SK-N-MC (cell line): ENCODE results near the gene RPL35A.

Experiments
- EZH2 ChIP-seq: fragments of 200-600 bp; sonication (generic); IDR thresholded peaks from one replicate; pipeline ENCODE4 v1.6.1; 2017; ENCODE audit warnings: antibody characterized with exemption
- FOXP2 ChIP-seq: optimal IDR thresholded peaks from 2 replicates; pipeline ENCODE3; 2011; ENCODE audit warnings: mild to moderate bottlenecking, moderate library complexity; ENCODE audit not compliant: insufficient read depth; ENCODE audit errors: extremely low read length, control extremely low read depth
- POLR2AphosphoS5 ChIP-seq: IDR thresholded peaks from 2 replicates; pipeline ENCODE4 v1.6.1; 2012; ENCODE audit warnings: mild to moderate bottlenecking, low read depth, low read length, borderline replicate concordance

DNA sequence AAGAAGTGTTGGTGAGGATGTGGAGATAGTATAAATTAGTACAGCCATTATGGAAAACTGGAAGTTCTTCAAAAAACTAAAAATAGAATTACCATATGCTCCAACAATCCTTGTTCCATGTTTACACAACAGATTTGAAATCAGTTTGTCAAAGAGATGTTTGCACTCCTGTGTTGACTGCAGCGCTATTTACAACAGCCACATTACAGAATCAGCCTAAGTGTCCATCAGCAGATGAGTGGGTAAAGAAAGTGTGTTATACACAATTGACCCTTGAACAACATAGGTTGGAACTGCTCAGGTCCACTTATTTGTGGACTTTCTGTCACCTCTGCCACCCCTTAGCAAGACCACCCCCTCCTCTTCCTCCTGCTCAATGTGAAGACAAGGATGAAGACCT is 44.7 kb downstream of the RPL35A start:
- TF ChIP-seq POLR2AphosphoS5 (no peak), EZH2 (no peak), FOXP2 (no peak)
